GM18505 (cell line): Measurements from ENCODE around the gene PRKD1.

Experiments used
- ATAC-seq: cut with Tn5 transposase; IDR thresholded peaks from one replicate; pipeline ENCODE4 v1.9.1; 2021; ENCODE audit not compliant: unreplicated experiment
- POLR2A ChIP-seq: IDR thresholded peaks from 4 replicates; pipeline ENCODE4 v1.6.1; 2011; ENCODE audit warnings: borderline replicate concordance; ENCODE audit not compliant: insufficient read depth, insufficient read length; ENCODE audit errors: extremely low read depth

Gene PRKD1

DNA sequence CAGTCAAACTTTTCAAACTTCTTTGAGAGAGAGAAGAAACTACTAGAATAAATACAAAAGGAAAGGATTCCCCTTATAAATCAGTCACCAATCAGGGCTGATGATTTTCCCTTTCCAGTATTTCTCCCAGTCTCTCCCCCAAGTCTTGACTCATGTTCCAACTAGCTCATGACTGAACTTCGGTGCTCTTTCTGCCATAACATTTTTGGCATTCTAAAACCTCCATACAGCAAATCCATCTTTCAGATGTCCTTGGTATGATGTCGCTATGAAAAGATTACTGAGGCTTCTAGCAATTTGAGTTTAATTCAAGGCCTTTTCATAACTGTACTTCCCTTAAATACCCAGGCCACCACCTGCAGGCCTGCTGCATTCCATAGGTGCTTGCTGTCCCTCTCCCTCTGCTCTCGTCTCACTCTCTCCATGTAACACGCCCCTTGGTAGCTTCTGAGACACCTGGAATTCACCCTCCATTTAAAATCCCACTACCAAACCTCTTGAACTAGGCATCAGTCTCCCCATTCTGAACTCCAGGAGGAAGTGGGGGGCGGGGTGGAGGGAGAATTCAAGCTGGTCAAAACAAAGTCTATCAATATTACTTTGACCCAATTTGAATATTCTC lies 2.4 kb downstream of the PRKD1 start:
- ATAC-seq: no peak
- TF ChIP-seq POLR2A: no peak

DNA sequence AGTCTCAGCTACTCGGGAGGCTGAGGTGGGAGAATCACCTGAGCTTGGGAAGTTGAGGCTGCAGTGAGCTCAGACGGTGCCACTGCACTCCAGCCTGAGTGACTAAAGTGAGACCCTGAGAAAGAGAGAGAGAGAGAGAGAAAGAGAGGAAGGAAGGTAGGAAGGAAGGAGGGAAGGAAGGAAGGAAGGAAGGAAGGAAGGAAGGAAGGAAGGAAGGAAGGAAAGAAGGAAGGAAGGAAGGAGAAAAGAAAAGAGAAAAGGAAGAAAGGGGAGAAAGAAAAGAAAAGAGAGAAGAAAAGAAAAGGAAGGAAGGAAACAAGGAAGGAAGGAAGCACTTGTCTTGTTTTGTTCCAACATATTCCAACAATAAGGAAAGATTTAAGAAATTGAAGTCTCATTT lies 7.8 kb downstream of the PRKD1 start:
- no peak for TF ChIP-seq POLR2A
- no peak for ATAC-seq

DNA sequence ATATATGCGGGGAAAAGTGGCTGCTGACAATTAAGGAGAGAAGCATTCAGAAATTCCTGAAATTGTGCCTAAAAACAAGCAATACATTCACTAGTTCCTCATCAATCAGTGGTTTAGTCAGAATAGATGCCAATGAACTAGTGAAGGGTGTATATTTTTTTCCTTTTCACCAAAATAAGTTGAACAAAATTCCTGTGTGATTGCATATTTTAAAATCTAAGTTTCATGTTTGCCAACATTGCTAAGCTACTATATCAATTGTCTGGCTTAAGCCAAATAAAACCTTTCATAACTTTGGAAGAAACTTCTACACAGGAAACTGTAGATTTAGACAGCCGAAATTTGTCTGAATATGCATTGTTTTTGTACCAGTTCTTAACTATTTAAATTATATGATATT lies 8.7 kb downstream of the PRKD1 start:
- ATAC-seq: no peak
- no peak for TF ChIP-seq POLR2A

- no peak for ATAC-seq
- TF ChIP-seq POLR2A: no peak
These were observed 14.1 kb downstream of the PRKD1 start for GRCh38 chr14:29913566-29913965.

DNA sequence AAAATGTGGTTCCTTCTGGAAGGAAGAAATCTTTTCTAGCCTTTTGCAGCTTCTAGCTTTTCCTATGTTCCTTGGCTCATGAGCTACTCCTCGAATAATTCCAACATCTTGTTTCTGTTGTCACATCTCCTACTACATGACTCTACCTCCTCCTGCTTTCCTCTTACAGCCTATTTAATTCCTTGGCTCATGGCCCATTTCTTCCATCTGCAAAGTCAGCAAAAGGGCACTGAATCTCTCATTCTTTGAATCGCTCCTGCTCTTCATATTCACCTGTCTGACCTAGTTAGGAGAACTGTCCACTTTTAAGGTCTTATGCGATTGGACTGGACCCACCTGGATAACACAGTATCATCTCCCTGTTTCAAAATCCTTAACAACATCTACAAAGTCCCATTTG lies 15.8 kb downstream of the PRKD1 start:
- ATAC-seq: no peak
- no peak for TF ChIP-seq POLR2A

DNA sequence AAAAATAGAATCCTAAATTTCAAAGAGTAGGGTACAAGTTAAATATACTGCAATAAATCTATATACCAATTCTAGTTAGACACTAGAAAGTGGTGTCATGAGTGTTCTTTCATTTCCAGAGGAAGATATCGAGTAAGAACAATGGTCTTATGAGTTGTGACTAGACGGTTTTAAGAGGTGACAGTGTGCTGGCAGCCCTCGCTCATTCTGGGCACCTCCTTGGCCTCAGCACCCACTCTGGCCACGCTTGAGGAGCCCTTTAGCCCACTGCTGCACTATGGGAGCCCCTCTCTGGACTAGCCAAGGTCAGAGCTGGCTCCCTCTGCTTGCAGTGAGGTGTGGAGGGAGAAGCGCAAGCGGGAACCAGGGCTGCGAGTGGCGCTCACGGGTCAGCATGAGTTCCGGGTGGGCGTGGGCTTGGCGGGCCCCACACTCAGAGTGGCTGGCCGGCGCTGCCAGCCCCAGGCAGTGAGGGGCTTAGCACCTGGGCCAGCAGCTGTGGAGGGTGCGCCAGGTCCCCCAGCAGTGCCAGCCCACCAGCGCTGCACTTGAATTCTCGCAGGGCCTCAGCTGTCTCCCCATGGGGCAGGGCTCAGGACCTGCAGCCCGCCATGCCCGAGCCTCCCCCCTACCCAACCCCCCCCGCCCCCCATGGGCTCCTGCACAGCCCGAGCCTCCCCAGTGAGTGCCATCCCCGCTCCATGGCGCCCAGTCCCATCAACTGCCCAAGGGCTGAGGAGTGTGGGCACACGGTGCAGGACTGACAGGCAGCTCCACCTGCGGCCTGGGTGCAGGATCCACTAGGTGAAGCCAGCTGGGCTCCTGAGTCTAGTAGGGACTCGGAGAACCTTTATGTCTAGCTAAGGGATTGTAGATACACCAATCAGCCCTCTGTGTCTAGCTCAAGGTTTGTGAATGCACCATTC lies 18.7 kb downstream of the PRKD1 start:
- no peak for TF ChIP-seq POLR2A
- no peak for ATAC-seq

DNA sequence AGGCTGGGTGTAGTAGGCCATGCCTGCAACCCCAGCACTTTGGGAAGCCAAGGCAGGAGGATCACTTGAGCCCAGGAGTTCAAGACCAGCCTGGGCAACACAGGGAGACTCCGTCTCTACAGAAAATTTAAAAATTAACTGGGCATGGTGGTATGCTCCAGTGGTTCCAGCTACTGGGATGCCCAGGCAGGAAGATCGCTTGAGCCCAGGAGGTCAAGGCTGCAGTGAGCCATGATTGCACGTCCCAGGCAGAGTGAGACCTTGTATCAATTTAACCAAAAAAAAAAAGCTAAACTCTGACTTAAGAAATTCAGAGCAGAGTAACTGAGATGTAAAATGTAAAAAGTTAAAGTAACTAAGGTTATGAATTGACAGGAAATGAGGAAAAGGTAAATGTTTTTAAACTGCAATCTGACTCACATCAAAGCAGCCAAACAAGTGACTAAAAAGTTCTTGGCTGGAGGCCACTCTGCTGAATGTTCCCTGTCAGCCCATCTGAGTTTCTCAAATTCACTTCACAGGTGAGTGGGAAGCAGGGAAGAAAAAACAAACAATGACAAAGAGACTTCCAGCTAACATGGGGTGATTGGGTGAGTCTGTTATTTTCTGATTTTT lies 21.3 kb downstream of the PRKD1 start:
- no peak for ATAC-seq

DNA sequence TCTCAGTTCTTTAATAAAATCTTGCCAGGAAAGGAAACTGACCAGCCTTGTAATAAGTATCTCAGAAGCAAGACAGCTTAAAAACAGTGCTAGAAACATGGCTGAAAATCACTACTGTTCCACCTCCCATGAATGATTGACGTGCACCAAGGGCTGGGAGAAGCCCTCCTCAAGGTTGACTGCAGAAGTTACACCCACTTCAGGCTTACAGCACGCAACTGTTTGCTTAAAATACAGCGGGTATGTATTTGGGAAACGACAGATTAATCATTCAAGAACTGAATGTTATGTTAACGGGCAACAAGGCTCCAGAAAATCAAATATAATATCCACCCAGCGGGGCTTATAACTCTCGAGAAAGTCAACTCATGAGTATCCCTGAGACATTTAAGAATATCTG lies 22.1 kb downstream of the PRKD1 start:
- ATAC-seq: no peak

More for the DNA sequence above, 21.3 kb downstream of the PRKD1 start:
- no peak for TF ChIP-seq POLR2A

DNA sequence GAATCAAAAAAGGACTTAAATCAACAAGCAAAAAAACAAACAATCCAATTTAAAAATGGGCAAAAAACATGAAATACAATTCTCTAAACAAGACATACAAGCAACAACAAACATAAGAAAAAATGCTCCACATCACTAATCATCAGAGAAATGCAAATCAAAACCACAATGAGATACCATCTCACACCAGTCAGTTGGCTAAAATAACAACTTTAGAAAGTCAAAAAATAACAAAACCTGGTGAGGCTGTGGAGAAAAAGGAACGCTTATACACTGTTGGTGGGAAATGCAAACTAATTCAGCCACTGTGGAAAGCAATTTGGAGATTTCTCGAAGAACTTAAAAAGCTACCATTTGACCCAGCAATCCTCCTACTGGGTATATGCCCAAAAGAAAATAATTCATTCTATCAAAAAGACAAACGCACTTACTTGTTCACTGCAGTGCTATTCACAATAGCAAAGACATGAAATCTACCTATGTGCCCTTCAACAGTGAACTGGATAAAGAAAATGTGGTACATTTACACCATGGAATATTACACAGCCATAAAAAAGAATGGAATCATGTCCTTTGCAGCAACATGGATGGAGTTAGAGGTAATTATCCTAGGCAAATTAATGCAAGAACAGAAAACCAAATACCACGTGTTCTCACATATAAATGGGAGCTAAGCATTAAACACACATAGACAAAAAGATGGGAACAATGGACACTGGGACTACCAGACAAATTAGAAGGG lies 26.9 kb downstream of the PRKD1 start:
- ATAC-seq: no peak
- TF ChIP-seq POLR2A: no peak

More for the DNA sequence above, 22.1 kb downstream of the PRKD1 start:
- TF ChIP-seq POLR2A: no peak

GRCh38 chr14:29898470-29898869 lies 29.2 kb downstream of the PRKD1 start:
- no peak for ATAC-seq
- TF ChIP-seq POLR2A: no peak

GRCh38 chr14:29897181-29897580 lies 30.5 kb downstream of the PRKD1 start:
- TF ChIP-seq POLR2A: no peak
- ATAC-seq: no peak

GRCh38 chr14:29896354-29896821 lies 31.3 kb downstream of the PRKD1 start:
- ATAC-seq: no peak
- TF ChIP-seq POLR2A: no peak

DNA sequence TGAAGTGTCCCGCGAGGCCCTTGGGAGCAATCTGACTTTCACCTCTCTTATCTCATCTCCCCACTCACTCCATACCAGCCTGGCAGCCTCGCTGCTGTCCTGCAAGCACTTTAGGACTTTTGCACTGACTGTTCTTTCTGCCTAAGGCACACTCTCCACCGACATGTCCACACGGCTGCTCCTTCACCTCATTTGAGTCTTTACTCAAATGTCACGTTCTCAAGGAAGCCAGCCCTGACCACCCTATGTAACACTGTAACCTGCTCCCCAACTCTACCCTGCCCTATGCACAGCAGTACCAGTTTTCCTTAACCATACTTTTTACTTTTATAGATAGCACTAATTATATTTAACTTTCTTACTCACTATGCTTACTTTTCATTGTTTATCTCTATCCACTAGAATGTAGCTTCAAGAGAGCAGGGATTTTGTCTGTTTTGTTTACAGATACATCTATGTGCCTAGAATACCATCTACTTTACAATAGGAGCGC lies 32.0 kb downstream of the PRKD1 start:
- ATAC-seq: no peak
- no peak for TF ChIP-seq POLR2A
